Mesothelial cell of epicardium (in vitro differentiated cells): ENCODE results near the gene PLEKHA6. TPM values are rescaled to one million over a fixed set of nuclear protein-coding genes. Genes with fewer than 3 reads are reported as not detected.

Source experiments
- DNase-seq, 2 experiments: peaks; one replicate each; pipeline ENCODE4 v3.0.0; 2021; ENCODE audit warnings: low spot score in 2 of 2; ENCODE audit not compliant: unreplicated experiment in 2 of 2
- H3K27ac Mint-ChIP-seq: 2 replicates; pipeline ENCODE4 v1.8.0; 2021; ENCODE audit warnings: mixed read lengths
- H3K27me3 Mint-ChIP-seq: 2 replicates; pipeline ENCODE4 v1.8.0; 2021; ENCODE audit warnings: low read depth, mixed read lengths
- H3K36me3 Mint-ChIP-seq: 2 replicates; pipeline ENCODE4 v1.8.0; 2021; ENCODE audit warnings: mixed read lengths
- H3K4me1 Mint-ChIP-seq: 2 replicates; pipeline ENCODE4 v1.8.0; 2021; ENCODE audit warnings: mixed read lengths
- H3K4me3 Mint-ChIP-seq: 2 replicates; pipeline ENCODE4 v1.8.0; 2021; ENCODE audit warnings: mild to moderate bottlenecking, moderate library complexity, mixed read lengths
- H3K9me3 Mint-ChIP-seq: 2 replicates; pipeline ENCODE4 v1.8.0; 2021; ENCODE audit warnings: mixed read lengths
- total RNA-seq: library from RNA; stranded (reverse); gene quantifications from 3 replicates; pipeline ENCODE4 v1.2.1, GENCODE V29; 2021
- TF ChIP-seq, protein P1 (sequence below): fragments of 200-600 bp; sonication (generic); IDR thresholded peaks from one replicate; pipeline ENCODE4 v1.5.0; 2021; ENCODE audit warnings: antibody characterized with exemption; ENCODE audit not compliant: unreplicated experiment

The PLEKHA6 gene
- total RNA-seq, 1 donor from 2014 or later = 29.7 TPM

- H3K9me3 Mint-ChIP-seq = no peaks in the 10 kb centered on the region
- H3K4me1 Mint-ChIP-seq = peaks cover 47% of the 10 kb centered on the region
- peaks cover 2% of the 10 kb centered on the region for H3K36me3 Mint-ChIP-seq
- H3K27ac Mint-ChIP-seq = no peak overlapping the region
- TF ChIP-seq, protein P1, sequence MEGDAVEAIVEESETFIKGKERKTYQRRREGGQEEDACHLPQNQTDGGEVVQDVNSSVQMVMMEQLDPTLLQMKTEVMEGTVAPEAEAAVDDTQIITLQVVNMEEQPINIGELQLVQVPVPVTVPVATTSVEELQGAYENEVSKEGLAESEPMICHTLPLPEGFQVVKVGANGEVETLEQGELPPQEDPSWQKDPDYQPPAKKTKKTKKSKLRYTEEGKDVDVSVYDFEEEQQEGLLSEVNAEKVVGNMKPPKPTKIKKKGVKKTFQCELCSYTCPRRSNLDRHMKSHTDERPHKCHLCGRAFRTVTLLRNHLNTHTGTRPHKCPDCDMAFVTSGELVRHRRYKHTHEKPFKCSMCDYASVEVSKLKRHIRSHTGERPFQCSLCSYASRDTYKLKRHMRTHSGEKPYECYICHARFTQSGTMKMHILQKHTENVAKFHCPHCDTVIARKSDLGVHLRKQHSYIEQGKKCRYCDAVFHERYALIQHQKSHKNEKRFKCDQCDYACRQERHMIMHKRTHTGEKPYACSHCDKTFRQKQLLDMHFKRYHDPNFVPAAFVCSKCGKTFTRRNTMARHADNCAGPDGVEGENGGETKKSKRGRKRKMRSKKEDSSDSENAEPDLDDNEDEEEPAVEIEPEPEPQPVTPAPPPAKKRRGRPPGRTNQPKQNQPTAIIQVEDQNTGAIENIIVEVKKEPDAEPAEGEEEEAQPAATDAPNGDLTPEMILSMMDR = no peak
- no peak overlapping the region for H3K4me3 Mint-ChIP-seq
- no peak for DNase-seq
- H3K27me3 Mint-ChIP-seq = no peaks in the 10 kb centered on the region
These were observed 67.0 kb downstream of the PLEKHA6 start for GRCh38 chr1:204292740-204293139.

DNA sequence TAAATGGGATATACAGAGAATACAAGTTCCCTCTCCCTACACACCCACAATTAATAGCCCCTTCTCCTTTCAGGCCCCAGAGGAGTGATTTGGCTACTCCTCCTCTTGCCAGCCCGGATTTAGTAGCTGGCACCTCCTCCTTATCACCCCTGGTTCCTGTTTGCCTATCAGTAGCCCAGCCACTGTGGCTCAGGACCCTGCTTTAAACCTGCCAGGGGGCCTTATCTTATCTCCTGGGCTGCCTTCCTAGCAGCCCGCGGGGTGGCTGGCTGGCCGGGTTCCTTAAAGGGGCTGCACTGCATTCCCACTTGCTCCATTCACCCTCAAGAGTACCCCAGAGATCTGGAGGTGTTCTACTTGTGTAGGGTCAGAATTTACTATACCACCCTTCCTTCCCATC is 70.4 kb downstream of the PLEKHA6 start:
- Mint-ChIP-seq H3K9me3 (no peaks in the 10 kb centered on the region), H3K4me3 (no peak overlapping the region), H3K36me3 (peaks cover 2% of the 10 kb centered on the region), H3K27me3 (no peaks in the 10 kb centered on the region), H3K27ac (peak overlapping the region; percentile 1), H3K4me1 (peaks cover 49% of the 10 kb centered on the region)
- TF ChIP-seq, protein P1 = no peak
- no peak for DNase-seq

DNA sequence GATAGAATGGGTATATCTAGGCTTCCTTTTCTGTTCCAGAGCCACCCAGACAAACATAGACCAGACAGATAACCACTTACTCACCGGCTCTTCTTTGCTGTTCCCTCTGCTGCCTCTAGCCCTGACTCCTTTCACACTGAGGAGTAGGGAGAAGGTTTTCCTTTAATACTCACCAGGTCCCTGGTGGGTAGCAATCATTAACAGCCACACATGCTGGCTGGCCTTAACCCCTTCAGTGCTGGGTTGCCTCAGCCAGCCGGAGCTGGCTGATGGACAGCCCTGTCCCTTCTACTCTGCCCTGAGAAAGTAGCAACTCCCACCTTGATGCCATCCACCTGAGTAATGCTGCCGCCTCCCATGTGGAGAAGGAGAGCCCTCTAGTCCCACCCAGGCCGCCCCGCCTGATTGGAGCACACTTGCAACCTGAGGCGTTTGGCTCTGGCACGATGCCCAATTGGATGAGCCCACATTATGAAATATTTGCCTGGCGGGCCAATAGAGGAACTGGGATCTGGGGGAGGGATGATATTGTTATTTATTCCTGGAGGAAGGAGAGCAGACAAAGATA is 71.6 kb downstream of the PLEKHA6 start:
- TF ChIP-seq, protein P1 = no peak
- peak overlapping the region; percentile 84 for H3K27ac Mint-ChIP-seq
- no peaks in the 10 kb centered on the region for H3K9me3 Mint-ChIP-seq
- no peaks in the 10 kb centered on the region for H3K27me3 Mint-ChIP-seq
- peaks cover 2% of the 10 kb centered on the region for H3K36me3 Mint-ChIP-seq
- peaks cover 43% of the 10 kb centered on the region for H3K4me1 Mint-ChIP-seq
- peak; percentile 69 to 80 for DNase-seq
- peak overlapping the region; percentile 45 for H3K4me3 Mint-ChIP-seq

DNA sequence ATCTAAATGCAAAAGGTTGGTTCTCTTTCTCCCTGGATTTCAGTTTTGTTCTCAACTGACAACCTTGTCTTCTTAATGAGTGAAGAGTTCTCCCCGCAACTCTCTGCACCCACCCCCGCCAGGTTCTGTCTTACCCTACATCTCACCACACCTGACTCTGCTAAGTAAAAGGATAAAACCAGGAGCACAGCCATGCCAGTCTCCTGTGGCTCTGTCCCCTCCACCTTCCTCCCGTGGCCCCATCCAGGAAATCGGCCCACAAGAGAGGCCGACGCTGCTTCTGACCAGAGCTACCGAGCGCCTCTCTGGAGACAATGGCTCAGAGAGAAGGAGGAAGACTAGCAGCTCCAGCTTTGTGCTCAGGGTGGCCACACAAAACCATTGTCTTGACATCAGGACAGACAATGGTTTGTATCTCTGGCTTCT is 72.2 kb downstream of the PLEKHA6 start:
- TF ChIP-seq, protein P1 = no peak
- Mint-ChIP-seq H3K27me3 (no peaks in the 10 kb centered on the region), H3K27ac (peak overlapping the region; percentile 84), H3K4me1 (peaks cover 45% of the 10 kb centered on the region), H3K9me3 (no peaks in the 10 kb centered on the region), H3K36me3 (peaks cover 2% of the 10 kb centered on the region), H3K4me3 (peak overlapping the region; percentile 45)
- no peak for DNase-seq

- no peak for DNase-seq
- peak overlapping the region; percentile 84 for H3K27ac Mint-ChIP-seq
- peak overlapping the region; percentile 45 for H3K4me3 Mint-ChIP-seq
- peaks cover 47% of the 10 kb centered on the region for H3K4me1 Mint-ChIP-seq
- TF ChIP-seq, protein P1 = no peak
- no peaks in the 10 kb centered on the region for H3K27me3 Mint-ChIP-seq
- H3K9me3 Mint-ChIP-seq = no peaks in the 10 kb centered on the region
- H3K36me3 Mint-ChIP-seq = peaks cover 2% of the 10 kb centered on the region
These were observed 72.8 kb downstream of the PLEKHA6 start for GRCh38 chr1:204286831-204287421.
